NCI-H2107 treated with DMSO at 0.1 percent for 48 hours (cell line): Measurements from ENCODE around the gene GPT2.
A peak's percentile ranks its signal among the peaks of the same experiment; 100 is the strongest.

ENCODE experiments used
- DNase-seq: peaks from one replicate; lab custom pipeline; 2025; ENCODE audit not compliant: unreplicated experiment; lab: John Stamatoyannopoulos, UW

Gene GPT2

DNA sequence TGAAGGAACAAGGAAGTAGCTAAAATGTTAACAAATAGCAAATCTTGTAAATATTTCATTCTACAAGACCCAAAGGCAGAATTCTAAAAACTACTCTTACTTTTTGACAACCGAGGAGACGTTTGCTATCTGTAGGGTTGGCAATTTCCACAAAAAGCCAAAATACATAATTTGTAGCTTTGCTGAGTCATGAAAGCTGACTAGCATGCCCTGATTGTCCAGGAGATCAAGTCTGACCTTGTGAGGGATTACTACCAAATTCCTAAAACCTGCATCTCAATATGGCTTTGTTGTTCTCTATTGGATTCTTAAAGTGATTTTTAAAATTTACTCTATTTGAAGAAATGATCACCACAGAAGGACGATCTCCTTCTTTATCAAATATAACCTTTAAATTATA, 78.5 kb downstream of the GPT2 start:
- DNase-seq: no peak

DNA sequence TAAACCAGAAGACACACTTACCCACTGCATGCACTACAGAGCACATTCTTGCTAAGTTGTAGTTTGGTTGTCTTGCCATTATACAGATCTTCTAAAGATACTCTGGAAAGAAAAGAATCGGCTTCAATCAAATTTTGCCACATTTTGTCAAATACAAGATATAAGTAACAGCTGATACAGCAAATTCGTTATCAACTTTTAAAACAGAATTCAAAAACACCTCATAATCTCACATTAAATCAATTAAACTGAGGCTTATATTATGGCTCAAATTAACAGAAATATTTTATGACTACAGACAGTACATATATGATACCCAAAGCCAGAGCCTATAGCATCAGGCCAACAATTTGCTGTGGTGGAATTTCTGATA, 83.9 kb downstream of the GPT2 start:
- no peak for DNase-seq

DNA sequence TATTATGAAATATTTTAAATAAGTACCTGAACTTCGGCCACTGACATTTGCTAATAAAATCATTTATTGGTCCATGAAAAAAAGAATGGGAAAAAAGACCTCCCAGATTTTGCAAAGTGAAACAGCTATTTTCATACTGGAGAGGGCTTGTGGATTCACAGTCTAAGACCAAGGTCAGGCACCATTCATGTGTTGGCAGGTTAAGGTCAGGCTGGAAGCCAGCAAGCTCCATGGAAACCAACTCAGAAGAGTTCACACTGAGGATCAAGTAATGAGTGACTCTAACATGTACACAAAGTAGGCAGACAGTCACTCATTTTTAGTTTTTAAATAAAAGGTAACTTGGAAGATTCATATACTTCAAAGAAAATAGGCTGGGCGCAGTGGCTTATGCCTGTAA, 85.9 kb downstream of the GPT2 start:
- no peak for DNase-seq

DNA sequence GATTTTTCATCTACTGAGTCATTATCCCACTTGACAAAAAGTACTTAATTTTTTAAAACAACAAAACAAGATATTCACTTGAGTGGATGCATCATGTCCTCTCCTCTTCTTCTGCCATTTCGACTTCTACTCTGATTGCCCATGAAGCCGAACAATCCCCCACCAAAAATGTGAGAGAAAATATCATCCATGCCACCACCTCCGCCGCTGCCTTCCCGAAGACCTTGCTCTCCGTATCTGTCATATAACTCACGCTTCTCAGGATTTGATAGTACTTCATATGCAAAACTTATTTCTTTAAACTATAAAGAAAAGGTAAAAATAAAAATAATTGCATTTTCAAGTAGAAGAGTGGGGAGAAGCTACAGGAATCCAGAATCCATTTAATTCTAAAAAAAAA, 87.1 kb downstream of the GPT2 start:
- DNase-seq: no peak

DNA sequence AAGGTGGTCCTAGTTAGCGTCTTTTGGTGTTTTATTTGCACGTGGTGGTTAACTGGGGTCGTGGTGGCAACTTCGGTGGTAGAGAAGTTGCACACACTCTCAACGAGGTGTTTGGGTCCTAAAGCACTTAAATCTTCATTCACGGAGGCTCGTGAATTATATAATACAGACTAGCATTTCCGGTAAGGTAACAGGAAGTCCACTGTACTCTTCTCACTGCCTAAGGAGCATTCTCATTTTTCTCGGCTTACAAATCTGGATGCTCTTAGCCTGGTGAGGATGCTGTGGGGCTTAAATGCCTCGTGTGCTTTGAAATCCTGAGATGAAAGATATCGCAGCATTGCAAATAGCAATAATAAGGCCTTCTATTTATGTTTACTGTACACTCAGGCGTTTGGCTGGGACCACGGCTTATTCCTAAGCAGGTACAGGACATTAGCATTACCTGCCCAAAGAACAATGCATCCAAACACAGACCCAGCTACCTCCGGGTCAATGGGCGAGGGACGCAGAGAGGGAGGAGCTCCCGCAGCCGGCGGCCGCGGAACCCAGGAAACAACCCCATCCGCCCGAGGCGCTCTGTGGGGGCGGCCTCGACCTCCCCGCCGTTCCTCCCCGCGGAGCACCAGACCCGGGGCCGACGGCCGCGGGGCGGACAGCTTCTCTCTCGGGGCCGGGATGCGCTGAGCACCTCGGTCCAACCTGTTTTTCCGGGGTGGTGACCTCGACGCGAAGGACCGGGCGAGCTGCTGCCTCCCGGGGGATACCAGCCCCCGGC, 88.5 kb downstream of the GPT2 start:
- peak; percentile 45 for DNase-seq

DNA sequence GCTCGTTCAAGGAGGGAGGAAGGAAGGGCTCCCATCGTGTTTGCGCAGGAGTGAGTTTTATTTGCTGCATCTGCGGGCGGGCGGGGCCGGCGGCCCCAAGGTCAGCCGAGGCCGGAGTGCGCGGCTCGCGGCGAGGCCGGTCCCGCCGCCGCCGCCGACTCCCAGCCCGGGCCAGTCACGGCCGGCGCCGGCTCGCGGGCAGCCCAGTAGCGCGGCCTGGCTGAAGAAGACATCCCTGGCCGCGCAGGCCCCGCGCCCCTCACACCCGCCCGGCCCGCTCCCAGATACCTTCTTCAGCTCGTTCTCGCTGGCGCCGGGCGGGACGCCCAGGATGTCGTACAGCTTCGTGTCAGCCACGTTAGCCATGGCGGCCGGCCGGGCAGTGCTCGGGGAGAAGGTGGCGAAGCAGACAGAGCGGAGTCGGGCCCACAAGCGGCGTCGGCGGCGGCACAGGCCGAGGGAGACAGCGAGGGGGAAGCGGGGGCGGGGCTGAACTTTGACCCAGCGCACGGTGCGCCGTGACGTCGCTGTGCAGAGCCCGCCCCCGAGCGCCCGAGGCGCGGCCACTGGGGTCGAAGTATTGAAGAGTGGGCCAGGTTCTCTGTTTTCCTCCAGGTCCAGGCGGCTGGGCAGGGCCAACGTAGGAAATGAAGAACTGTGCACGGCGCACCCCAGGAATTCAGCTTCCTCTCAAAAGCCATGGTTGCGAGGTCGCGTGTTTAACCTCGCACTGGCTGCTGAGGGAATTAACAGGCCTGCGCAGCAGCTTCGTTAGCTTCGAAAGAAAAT, 89.2 kb downstream of the GPT2 start, which contains the start of gene DNAJA2:
TSS of gene DNAJA2 (minus strand) at position 468 of the 789 bp plus-strand sequence. CDS start at position 366, 102 bp downstream.
- DNase-seq: peak; percentile 46

DNA sequence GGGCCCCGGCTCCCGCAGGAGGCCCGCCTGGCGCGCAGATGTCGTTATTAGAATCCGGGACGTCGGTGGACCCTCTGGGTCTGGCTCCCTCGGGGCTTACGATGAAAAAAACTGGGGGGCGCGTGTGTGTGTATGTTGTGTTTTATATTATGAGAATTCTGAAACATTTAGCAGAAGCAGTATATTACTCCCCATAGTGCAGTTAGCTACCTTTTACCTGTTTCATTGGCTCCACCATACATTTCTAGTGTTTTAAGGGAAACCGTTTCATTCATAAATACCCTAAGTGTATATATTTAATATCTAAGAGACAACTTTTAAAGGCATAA, 89.8 kb downstream of the GPT2 start:
- DNase-seq: no peak

DNA sequence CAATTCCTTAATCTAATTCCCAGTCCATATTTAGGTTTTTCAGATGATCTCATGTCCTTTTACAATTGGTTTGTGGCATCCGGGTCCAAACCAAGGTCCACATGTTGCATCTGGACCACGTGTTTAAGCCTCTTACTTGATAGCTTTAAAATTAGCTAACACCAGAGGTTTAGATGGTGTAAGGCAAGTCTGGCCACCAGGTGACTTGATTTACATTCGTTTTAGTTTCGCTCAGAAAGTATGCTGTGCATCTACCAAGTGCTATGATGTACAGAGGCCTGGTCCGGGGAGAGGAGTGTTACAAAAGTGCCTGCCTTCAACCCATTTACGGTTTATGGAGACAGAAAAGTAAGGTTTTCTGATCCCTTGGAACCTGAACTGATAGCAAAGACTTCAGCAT, 90.2 kb downstream of the GPT2 start:
- DNase-seq: no peak

DNA sequence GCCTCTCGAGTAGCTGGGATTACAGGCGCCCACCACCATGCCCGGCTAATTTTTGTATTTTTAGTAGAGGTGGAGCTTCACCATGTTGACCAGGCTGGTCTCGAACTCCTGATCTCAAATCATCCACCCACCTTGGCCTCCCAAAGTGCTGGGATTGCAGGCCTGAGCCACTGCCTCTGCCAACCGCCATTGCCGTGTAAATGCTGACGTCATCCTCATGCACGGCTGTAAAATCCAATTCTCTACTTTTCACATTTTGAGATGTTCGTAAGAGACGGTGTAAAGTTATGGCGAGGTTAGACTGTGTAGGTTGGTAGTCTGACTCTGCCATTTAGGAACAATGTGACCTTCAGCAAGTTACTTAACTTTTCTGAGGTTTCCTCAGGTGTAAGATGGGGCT, 91.0 kb downstream of the GPT2 start:
- no peak for DNase-seq

DNA sequence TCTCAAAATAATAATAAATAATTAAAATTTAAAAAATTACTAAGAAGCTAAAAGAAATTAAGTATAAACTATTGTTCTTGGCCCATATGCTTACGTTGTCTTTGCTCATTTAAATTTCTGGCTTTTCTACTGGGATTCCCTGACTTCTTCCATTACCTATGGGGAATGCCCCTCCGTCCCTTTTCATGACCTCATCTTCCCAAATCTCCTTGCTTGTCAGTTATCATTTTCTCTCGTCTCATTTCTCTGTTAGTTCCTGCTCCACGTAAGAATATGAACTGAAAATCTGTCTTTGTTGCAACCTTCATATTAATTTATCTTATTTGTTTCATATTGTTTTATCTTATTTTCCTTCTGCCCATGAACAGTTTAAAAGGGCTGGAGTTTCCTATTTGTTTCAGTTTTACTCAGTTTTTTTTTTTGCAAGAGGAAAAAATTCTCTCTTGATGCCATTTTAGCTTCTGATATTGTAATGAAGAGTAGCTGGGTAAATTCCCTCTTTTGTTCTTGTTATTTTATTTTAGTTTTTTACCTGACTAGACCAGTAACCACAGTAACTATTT, 91.8 kb downstream of the GPT2 start:
- no peak for DNase-seq

DNA sequence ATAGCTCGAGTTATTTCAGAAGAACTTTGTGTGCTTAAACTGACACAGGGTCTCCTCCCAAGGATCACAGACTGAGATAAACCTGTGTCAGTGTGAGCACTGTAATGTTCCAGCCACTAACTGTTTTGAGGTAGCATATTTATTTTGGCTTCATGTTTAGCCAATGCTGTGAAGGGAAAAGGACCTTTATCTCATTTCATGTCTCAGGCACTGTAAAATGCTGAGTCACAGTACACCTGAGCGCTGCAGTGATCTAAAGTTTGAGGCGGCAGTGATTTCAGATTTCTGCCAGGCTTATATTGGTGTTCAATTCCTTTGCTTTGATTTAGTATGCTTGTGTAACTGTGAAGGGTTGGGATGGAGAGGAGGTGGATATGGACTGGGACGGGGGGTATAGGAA, 92.4 kb downstream of the GPT2 start:
- no peak for DNase-seq
